OCI-M1 (cell line): Measurements from ENCODE around the gene KCNQ1.

Experiments used
- DNase-seq: peaks from one replicate; lab custom pipeline; 2025; lab: John Stamatoyannopoulos, UW

Gene KCNQ1

DNA sequence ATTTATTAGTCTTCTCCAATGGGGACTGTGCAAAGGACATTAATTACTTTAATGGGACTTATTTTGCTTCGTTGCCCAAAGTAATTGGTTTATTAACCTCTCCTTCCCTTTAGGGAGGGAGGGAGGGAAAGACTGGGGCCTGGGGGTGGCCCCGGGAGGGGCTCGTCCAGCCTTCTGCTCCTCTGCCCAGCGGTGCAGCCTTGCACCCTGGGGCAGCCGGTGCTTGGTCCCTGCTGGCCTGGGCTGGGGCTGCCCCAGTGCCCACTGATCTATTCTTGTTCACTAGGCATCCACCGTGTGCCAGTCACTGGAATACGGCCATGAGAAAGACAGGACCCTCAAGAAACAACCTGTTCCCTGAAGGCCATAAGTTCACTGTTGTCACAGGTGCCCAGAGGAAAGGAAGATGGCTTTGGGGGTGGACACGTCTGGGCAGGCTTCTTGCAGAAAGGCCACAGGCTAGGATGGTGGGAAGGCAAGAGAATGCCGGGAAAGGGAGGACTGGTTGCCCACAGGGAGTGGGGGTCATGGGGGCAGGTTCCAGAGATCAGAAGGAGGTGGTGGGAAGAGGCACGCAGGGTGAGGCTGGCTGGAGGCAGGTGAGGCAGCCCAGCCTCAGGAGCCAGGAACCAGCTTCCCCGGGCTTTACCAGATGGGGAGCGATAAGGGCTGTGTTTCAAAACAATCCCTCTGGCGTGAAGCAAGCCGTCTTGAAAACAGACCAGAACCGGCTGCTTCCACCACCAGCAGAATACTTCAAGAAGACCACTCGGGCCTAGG, 302.6 kb downstream of the KCNQ1 start:
- no peak for DNase-seq

DNA sequence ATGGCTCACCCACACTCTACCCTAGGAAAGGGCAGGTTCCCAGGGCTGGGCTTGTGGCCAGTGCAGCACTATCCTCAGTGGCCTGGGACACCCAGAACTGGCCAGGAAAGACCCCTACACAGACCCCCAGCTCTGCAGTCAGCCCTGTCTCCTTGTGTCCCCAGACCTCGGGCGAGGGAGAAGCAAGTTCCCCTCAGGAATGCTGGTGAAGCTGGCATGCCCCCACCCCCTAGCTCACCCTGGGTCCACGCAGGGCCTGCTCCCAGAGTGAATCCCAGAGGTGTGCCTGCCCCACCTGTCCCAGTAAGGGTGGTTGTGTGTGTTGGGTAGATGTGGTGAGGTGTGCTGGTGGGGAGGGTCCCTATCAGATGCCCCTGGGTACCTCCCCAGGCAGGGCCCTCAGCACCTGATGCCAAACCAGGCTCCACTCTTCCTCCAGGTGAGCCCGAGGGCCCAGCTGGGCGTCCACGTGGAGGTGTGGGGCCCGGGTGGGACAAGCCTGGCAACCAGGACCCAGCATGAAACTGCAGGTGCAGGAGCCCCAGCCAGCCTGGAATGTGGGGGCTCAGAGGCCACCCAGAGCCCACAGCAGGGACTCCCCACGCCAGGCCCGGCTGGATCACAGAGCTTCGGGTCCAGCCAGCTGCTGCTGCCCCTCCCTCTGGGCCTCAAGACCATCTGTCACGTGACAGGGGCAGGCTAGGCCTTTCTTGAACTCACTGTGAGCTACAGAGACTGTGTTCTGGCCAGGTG, 303.4 kb downstream of the KCNQ1 start:
- DNase-seq: no peak

DNA sequence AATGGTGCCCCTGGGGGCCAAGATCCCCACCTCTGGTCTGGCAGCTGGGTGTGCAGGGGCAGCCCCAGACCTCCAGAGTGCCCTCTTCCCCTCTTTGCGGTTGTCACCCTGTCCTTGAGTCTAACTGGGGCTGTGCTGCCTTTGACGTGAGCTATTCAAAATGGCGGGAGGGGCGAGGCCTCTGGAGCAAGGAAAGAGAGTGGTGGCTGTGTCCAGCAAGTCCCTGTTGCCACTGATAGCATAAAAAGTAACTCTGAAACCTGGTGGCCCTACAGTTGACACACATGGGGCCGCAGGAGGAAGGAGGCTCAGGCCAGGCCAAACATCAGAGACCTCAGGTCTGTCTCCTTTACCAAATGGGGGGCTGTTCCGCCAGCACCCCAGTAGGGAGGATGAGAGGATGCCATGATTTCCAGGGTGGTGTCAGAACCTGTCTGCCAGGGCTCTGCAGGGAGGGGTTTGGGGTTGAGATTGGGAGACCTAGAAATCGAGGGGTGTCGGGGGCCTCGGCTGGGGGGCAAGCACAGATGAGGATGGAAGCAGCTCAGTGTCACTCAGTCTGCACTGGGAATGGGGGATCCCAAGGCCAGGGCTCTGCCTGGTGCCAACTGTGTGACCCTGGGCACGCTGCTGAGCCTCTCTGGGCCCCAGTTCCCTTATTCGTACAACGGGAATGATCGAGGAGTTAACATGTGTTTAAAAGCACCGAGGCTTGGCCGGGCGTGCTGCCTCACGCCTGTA, 304.2 kb downstream of the KCNQ1 start:
- DNase-seq: no peak

DNA sequence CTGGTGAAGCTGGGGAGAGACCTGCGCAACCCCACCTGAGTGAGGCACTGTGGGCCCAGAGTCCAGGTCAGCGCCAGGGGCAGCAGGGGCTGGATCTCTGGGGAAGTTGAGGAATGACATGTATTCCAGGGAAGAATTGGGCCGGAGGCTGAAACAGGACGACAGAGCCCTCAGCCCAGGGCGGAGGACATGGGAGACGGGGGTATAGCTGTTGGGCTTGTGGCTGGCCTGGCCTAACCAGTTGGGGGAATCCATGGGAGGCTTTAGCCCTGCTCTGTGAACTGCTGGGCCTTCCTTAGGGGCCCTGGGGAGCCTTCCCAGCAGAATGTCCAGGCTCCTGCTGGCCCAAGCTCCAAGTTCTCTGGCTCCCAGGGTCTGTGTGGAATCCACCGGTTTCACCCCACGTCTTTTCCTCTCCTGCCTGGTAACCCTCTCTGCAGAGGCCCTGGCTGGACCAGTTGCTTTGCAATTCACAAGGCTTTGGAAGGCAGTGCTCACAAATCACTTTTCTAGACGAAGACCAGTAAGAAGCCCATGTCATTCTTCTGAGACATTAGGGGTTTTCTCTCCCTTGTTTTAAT, 305.4 kb downstream of the KCNQ1 start:
- no peak for DNase-seq

DNA sequence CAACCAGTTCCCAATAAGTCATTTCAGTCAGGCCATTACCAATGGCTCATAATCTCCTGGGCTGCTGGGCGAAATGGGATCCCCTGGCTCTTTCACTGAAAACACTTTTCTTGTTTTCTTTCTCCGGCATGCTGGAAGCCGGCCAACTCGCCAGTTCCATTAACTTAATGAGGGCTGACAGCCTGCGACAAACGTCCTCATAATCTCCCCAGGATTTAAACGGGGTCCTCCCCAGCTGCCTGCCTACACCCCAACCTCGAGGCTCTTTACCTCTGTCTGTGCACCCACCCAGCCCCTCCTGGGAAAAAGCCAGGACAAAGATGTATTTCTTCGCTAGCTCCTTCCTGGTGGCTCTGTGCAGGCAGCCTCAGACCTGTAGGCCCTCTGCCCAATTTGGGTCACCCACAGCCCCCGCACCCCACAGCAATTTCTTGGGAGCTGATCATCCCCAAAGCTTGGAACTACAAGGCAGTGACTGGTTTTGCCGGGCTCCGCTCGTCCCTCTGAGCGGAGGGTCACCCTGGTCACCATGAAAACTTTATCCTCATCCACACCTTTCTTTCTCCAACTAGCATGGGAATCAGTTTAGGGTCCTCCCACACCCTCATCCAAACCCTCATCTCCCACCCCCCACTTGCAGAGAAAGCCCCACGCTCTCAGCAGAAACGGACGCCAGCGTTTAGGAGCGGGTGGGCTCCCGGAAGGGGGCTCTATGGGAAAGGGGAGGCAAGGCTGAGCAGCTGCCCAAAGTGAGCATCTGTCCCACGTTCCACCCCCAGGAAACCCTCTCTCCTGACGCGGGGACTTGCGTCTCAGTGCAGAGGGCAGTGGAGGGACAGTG, 306.1 kb downstream of the KCNQ1 start:
- no peak for DNase-seq

DNA sequence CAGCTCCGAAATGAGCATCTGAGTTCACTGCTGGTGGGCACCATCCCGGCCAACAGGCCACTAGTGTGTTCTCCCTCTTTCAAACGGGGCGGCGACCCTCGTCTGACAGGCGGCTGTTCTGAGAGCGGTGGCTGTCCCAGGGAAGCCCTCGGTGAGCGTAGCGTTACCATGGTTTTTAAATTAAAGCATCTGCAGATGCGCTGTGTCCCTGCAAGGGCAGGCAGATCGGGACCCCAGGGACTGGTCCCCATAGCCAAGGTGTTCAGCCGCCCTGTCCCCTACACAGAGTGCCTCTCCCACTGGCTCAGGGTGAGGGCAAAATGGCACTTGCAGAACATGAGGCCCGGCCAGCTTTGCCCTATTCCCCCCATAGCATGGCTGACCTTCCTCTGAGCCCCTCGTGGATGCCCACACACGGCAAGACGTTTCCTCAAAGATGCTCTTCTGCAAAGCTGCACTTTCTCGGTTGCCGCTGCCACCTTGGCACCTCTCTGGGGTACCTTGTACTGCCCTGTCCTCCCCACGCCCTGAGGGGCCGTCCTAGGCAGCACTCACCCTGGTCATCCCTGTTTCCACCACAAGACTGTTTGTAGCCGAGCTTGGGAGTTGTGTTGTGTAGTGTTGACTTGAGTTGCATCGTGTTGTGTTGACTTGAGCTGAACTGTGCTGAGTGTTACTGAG, 306.9 kb downstream of the KCNQ1 start:
- DNase-seq: no peak

DNA sequence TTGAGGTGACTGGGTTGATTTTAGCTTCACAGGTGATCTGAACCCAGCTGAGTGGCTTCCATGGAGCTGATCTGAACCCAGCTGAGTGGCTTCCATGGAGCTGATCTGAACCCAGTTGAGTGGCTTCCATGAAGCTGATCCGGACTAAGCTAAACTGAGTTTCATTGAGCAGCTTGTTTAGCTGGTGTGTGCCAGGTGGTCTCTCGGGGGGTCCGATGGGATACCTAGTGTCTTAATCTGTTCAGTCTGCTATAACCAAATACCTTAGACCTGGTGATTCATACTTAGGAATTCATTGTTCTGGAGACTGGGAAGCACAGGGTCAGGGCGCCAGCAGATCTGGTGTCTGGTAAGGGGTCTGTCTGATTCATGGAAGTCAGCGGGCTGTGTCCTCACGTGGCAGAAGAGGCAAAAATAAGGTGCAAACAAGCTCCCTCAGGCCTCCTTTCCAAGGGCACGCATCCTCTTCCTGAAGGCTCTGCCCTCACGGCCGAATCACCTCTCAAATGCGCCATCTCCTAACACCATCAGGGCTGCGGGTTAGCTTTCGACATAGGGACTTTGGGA, 307.5 kb downstream of the KCNQ1 start:
- DNase-seq: no peak

DNA sequence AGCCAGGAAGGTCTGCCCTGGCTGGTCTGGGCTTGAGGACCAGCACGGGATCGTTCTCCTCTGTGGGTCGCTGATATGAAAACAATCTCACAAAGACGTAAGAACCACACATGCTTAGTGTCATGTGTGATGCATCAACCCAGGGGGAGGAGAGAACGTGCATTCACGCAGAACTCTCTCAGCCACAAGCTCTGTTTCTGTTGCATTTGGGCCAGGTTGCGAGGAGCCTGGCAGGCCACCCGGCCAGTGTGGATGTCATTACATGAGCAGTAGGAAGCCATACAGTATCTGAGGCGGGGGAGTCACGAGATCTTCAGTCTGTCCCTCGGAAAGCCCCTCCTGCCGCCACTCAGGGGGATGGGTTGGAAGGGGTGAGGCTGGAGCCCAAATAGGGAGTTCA, 308.1 kb downstream of the KCNQ1 start:
- DNase-seq: no peak

DNA sequence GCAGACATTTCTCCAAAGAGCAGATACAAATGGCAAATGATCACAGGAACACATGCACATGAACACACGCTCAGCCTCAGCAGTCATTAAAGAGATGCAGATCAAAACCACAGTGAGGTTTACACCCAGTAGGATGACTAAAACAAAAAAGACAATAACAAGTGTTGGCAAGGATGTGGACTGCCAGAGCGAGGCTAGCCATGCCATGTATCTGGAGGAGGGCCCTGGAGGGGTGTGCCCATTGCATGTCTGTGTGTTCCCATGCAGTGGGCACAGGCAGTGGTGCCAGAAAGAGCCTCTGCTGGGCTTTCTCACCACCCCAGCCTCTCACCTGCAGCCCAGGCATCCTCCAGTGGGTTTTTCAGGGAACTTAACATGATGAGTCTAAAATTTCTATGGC, 309.2 kb downstream of the KCNQ1 start:
- DNase-seq: no peak

DNA sequence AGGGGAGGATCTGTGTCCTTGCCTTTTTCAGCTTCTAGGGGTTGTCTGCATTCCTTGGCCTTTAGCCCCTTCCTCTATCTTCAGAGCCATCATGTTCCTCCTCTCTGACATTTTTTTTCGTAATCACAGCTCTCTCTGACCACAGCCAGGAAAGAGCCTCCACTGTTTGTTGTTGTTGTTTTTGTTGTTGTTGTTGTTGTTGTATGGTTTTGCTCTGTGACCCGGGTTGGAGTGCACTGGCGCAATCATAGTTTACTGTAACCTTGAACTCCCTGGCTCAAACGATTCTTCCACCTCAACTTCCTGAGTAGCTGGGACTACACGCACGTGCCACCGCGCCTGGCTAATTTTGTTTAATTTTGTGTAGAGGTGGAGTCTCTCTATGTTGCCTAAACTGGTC, 310.3 kb downstream of the KCNQ1 start:
- no peak for DNase-seq

DNA sequence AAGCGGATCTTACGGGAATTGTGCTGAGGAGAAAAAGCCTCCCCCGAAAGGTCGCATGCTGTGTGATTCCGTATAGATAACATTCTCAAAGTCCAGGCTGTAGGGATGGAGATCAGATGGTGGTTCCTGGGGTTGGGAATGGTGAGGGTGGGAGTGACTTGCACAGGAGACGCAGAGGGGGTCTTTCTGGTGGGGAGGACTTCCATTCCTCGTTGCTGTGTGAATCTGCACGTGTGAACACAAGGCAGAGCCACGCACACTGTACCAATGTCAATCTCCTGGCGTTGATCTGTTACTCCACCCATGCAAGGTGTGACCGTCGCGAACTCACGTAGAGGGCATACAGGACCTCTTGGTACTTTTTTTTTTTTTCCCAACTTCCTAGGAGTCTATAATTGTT, 313.9 kb downstream of the KCNQ1 start:
- no peak for DNase-seq

DNA sequence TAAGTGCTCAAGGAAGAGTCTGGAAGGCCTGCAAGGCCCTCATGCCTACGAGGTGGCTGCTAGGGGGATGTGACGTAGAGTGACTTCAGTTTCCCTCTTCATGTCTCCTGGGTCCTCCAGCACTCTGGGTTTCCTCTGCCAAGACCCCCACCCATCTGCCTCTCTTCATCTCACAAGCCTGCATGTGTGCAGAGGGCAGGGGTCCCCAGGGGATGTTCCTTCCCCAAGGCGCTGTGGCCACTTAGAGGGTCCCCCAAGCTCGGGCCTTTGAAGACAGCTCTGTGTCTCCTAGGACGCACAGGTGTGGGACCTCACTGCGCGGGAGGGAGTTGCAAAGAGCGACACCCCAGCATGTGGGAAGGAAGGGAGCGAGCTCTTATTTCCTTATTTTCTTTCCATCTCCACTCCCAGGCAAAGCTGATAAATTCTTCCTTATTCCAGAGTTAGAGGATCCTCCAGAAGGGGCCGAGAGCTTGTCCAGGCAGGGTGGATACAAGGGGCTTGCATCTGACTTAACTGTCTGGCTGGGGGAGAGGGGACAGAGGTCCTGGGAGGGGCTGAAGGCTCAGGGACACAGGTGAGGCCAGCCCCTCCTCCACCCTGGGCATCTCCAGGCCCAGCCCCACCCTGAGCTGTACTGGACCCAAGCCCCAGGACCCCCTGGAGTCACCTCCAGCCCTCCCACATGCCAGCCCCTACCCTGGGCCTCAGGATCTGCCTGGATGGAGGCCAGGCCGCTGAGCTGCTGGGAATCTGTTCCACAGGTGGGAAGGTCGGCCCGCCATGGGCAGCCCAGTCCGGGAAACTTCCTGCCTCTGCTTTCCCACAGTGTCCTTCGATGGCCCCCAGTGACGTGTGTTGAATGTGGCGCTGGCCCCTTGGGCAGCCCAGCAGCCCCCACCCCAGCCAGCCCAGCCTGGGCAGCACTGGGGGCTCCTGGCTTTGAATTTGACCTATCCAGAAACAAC, 314.7 kb downstream of the KCNQ1 start:
- DNase-seq: no peak

DNA sequence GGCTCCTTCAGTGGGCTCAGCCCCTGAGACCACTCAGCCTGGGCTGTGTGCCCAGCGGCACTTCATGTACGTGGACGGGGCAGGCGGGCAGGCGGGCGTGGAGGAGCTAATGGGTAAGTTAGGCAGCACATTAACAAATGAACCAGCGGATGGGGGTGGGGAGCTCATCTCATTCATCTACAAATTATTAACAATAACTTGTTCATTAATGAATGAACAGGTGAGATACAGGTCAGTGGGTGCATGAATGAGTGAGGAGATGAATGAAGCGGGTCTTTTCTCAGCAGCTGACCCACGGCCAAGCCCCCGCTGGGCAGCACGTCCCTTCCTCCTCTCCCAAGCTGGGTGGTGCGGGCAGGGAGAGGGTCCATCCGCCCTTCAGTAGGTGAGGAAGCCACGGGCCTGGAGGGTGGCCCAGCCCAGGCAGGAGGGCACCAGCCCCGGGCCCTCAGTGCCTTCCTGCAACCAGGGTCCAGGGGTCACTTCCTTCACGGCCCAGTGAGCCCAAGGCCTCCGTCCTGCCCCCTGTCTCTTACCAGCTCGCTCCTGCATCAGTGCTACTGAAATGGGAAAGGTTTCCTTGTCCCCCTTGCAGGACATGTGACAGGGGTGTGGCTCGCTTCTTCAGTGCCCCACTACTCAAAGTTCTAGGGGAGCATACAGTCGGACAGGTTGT, 315.5 kb downstream of the KCNQ1 start:
- no peak for DNase-seq

DNA sequence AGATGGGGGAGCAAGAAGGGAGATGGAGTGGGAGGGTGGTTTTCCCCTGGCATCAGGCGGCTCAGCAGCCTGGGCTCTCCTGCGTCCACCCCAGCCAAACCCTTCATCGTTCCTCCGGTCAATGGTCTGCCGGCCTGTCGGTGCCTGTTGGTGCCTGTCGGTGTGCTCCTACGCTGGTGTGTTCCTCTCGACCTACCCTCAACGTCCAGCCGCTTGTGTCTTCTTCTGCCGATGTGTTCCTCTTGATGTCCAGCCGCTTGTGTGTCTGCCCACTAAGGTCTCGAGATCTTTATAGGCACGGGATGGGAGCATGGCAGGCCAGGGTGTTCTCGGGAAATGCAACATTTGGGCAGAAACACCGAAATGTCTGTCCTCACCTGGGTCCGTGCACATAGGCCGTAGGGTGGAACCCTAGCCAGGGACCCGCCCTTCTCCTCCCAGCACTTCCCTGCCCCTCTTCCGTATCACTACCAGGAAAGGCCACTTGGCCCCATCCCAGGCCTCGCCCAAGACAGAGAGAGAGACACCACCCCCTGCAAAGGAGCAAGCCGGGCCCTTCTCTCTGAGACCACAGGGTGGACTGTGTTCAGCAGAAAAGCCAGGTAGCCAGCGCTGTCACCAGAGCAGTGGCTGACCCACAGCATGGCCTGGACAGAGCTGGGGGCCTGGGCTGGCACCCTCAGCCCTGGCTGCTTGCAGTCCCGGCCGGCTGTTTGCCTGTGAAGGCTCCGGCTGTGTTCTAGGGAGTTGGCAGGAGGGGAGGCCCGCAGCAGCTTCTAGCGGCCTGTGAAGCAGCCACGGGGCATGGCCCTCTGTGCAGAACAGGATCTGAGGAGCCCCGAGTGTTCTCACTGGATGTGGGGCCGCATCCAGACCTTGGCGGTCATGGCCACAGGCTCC, 316.6 kb downstream of the KCNQ1 start:
- no peak for DNase-seq

DNA sequence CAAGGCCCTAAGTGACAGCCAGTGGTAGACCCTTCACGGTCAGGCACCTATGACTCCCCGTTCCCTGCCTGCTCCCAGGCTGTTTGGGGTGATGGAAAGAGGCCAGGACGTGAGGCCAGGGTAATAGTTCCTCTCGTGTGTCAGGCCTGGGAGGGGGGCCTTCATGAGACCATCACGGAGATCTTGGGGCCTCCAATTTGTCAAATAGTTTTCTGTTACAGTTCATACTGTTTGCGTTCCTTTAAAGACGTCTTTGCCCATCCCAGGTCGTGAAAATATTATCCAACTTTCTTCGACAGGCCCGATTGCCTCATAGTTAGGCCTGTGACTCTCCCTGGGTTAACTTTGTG, 317.2 kb downstream of the KCNQ1 start:
- DNase-seq: no peak

DNA sequence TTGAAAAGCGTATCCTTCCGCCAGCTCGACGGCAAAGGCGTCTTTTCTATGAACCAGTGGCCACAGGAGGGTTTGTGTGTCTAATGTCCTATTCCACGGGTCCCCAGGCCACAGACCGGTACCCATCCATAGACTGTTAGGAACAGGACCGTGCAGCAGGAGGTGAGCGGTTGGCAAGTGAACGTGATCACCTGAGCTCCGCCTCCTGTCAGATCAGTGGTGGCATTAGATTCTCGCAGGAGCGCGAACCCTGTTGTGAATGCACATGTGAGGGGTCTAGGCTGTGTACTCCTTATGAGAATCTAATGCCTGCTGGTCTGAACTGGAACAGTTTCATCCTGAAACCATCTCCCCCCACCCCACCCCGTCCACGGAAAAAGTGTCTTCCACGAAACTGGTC, 317.6 kb downstream of the KCNQ1 start:
- no peak for DNase-seq

DNA sequence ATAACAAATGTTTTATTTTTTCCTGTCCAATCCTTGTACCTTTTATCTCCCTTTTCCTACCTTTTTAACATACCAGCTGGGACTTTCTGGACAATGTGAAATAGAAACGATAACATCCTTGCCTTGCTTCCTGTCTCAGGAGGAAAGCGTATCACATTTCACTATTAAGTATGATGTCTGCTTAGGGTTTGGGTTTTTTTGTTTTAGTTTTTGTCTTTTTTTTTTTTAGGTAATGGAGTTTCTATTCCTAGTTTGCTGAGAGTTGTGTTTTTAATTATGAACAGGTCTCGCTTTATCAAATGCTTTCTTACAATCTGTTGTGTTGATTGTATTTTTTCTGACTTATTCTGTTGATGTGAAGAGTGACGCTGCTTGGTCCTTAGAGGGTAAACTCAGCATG, 319.2 kb downstream of the KCNQ1 start:
- no peak for DNase-seq

DNA sequence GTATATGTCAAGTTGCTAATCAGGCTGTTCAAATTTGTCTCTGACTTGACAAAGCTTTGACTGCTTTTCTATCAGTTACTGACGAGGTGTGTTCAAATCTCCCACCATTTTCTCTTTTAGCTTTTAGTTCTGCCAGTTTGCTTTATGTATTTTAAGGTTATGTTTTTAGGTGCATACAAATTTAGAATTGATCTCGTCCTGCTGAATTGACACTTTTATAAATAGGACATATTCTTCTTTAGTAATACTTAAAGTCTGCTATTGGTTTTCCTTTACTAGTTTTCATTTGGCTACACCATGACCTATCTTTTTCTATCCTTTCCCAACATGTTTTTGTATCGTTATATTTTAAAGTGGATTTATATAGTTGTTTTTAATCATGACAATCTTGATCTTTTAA, 320.7 kb downstream of the KCNQ1 start:
- no peak for DNase-seq
